GM10266 (cell line): Measurements from ENCODE around the gene CRB2.
A peak's percentile ranks its signal among the peaks of the same experiment; 100 is the strongest.

Experiments used
- DNase-seq: peaks from one replicate; pipeline ENCODE4 v3.0.0; 2012; ENCODE audit errors: extremely low spot score
- TF ChIP-seq, protein P1 (sequence below): IDR thresholded peaks from 2 replicates; pipeline ENCODE4 v1.5.1; 2012; ENCODE audit warnings: mild to moderate bottlenecking, low read depth; ENCODE audit not compliant: control insufficient read depth, insufficient read depth; ENCODE audit errors: missing control alignments

CRB2 gene

DNA sequence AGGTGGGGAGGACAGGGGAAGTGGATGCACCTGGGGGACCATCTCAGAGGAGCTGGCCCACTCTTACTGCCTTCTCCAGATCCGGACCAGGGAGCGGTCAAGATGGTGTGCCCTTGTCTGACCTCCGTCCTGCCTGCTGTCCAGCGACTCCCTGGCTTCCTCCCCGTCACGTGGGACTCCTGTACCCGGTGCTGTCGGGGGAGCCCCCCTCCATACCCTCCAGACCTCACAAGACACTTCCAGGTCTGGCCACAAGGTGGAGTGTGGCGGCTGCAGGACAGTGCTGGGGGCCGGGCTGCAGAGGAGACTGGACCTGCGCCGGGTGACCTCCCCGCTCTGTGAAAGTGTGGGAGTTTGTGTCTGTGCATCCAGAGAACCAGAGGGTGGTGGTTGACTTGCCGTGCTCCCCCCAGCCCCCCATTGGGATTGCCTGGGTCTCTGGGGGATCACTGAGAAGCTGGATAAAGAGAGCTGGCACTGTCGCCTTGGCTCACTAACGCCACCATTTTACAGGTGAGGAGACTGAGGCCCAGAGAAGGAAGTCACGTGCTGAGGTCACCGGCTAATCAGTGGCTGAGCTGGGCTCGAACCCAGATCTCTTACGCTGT, 1.9 kb upstream of the CRB2 start:
- TF ChIP-seq, protein P1, sequence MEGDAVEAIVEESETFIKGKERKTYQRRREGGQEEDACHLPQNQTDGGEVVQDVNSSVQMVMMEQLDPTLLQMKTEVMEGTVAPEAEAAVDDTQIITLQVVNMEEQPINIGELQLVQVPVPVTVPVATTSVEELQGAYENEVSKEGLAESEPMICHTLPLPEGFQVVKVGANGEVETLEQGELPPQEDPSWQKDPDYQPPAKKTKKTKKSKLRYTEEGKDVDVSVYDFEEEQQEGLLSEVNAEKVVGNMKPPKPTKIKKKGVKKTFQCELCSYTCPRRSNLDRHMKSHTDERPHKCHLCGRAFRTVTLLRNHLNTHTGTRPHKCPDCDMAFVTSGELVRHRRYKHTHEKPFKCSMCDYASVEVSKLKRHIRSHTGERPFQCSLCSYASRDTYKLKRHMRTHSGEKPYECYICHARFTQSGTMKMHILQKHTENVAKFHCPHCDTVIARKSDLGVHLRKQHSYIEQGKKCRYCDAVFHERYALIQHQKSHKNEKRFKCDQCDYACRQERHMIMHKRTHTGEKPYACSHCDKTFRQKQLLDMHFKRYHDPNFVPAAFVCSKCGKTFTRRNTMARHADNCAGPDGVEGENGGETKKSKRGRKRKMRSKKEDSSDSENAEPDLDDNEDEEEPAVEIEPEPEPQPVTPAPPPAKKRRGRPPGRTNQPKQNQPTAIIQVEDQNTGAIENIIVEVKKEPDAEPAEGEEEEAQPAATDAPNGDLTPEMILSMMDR: peak; percentile 87
- DNase-seq: peak; percentile 87

DNA sequence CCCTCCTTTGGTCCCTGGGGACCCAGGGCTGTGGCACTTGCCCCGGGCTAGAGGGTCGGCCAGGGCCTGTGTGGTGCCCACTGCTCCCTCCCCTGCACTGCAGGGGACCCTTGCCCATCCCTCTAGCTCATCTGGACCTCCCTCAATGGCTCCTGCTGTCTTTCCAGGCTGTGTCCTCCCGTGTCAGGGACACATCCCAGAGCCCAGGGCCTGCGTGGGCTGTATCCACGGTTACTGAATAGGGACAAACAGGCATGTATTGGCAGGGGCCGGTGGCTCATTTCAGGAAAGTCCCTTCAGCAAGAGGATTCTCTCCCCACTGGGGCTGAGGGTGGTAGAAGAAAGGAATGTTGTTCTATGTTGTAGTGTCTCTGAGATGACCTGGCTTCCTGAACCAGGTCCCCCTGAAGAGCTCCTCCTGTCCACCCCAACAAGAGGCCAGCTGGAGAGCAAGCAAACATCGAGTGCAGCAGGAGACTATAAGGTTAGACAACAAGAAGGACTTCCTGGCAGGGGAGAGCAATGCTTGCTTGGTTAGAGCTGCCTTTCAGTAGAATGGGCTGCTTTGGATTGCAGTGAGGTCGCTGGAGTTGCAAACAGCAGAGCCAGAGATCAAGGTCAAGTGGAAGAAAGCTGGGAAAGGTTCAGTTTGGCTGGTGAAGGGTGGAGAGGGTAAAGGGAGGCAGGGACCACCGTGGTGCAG, 1.0 kb upstream of the CRB2 start:
- TF ChIP-seq, protein P1: no peak
- DNase-seq: no peak

DNA sequence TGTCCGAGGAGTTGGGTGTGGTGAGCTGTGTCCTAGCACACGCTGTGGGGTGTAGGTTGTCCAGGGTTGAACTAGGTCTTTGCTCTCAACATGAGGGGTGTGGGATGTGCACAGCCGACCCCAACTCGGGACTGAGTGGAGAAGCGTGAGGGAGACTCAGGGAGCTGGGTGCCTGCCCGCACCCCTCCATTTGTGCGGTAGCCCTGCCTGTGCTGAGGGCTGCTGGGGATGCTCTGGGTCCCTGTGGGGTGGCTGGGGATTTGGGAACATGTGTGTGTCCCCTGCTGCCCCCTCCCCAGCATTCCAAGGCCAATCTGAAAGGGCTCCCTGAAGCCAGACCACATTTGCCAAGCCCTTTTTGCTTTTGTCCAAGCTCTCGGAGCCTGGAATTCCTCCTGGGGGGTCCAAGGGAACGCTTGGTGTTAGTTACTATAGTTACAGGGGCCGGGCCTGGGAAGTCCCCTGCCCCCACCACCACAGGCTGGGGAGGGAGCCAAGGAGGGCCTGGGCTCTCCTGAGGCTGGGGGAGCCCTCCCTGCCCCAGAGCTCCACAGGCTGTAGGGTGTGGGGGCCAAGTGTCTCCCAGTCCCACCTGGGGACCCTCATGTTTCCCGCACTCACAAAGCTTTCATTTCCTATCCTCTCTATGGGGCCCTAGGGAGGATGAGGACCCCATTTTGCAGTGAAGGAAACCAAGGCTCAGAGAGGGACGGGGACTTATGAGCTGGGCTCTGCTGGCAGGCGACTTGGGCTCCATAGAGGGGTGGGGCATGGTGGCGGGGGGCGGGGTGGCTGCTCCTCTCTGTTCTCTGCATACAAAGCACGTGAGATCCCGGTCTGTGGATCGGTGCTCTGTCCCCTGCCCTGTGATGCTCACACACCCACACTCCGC, 1.1 kb downstream of the CRB2 start:
- DNase-seq: no peak
- TF ChIP-seq, protein P1: no peak

DNA sequence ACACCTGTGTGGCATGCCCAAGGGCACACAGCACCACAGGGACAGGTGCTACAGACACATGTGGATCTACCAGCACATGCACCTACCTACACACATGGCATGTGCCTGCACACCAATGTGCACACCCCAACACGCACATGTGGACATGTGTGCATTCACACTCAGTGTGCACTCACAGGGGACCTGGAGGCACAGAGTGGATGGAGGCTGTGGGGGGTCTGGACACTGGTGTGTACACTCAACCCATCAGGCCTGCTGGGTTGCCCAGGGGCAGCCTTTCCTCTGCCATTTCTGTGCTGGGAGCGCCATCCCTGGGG, 1.7 kb downstream of the CRB2 start:
- no peak for DNase-seq
- TF ChIP-seq, protein P1: no peak

DNA sequence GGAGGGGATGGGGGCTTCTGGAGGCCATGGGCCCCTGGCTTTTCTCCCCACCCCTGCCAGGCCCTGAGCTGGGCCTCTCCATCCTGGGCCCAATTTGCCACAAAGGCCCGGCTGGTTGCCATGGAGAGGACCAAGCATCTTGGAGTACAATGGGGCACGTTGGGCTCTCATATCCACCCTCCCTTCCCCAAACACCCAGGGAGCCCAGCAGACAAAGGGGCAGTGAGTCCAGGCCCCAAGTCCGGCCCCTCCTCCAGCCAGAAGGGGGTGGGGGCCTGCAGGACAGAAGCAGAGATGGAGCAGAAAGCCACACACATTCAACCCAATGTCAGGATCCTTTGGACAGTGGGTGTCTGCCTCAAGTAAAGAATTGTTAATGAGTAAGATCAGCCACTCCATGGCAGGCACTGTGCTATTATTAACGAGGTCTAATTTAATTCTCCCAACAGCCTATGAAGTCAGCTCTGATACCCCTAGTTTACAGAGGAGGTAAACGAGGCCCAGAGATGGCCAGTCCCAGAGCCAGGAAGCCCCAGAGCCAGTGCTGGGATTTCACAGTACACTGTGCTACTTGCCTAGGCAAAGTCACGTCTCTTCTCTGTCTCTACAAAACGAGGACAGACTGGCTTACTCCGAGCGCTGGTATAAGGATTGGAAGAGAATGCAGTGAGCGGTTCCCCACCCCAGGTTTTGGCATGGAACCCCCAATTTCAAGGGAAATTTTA, 2.3 kb downstream of the CRB2 start:
- DNase-seq: no peak

DNA sequence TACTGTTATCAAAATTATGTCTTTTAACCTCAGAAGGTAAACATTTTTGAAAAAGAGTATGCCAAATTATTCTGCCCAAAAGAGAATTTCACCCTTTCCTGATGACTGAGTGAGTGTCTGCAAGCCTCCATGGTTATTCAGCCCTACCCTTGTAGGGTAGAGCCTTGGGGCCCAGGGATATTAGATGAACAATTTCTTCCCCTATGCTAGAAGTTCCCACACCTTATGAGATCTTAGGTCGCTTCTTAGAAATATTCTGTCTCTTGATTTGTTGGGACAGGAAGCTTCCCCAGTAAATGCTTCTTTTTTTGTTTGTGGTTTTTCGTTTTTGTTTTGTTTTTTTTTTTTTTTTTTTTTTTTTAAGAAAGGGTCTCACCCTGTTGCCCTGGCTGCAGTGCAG, 3.1 kb downstream of the CRB2 start:
- DNase-seq: no peak
- TF ChIP-seq, protein P1: no peak

More for the DNA sequence above, 2.3 kb downstream of the CRB2 start:
- TF ChIP-seq, protein P1: no peak
